ENCODE measurements around the gene IPP. TPM values are rescaled to one million over a fixed set of nuclear protein-coding genes. Genes with fewer than 3 reads are reported as not detected.

IPP gene
- total RNA-seq, 1 donor, result 11.7 TPM

DNA sequence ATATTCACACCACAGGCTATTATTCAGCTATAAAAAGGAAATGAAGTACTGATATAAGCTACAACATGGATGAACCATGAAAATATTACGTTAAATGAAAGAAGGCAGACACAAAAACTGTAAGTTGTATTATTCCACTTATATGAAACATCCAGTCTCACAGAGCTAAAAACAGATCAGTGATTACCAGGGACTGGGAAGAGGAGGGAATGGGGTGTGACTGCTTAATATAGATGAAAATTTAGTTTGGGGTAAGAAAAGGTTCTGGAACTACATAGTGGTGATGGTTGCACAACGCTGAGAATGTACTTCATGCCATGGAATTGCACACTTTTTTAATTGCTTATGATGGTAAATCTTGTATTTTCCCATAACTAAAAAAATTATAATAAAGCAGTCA, 83.6 kb downstream of the IPP start:
- DNase-seq (ENCODE audit: low read depth), result no peak
- no peak overlapping the region for H3K4me3 ChIP-seq (ENCODE audit: low read depth, low read length)
- TF ChIP-seq, protein P1, sequence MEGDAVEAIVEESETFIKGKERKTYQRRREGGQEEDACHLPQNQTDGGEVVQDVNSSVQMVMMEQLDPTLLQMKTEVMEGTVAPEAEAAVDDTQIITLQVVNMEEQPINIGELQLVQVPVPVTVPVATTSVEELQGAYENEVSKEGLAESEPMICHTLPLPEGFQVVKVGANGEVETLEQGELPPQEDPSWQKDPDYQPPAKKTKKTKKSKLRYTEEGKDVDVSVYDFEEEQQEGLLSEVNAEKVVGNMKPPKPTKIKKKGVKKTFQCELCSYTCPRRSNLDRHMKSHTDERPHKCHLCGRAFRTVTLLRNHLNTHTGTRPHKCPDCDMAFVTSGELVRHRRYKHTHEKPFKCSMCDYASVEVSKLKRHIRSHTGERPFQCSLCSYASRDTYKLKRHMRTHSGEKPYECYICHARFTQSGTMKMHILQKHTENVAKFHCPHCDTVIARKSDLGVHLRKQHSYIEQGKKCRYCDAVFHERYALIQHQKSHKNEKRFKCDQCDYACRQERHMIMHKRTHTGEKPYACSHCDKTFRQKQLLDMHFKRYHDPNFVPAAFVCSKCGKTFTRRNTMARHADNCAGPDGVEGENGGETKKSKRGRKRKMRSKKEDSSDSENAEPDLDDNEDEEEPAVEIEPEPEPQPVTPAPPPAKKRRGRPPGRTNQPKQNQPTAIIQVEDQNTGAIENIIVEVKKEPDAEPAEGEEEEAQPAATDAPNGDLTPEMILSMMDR (IDR thresholded peaks at IDR 0.05; ENCODE audit: insufficient read depth, low read length), result no peak

DNA sequence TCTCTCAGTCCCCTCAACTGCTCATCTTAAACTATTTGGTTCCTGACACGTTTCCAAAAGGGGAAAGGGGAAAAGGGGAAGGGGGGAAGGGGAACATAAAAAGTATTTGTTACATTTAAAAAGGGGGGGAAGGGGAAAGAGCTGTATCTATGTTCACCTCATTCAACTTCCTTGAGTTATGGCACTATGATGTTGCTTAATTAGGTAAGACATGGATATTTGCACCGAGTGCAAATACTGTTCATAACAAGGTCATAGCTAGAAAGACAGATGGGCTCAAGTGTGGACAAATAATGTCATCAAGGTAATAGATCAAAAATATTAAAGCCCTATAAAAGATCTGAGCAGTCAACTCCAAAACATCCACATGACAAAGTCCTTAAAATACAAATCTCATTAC, 90.1 kb downstream of the IPP start:
- no peak overlapping the region for H3K4me3 ChIP-seq (ENCODE audit: low read depth, low read length)
- DNase-seq (ENCODE audit: low read depth), result no peak
- TF ChIP-seq, protein P1 (IDR thresholded peaks at IDR 0.05; ENCODE audit: insufficient read depth, low read length), result no peak

DNA sequence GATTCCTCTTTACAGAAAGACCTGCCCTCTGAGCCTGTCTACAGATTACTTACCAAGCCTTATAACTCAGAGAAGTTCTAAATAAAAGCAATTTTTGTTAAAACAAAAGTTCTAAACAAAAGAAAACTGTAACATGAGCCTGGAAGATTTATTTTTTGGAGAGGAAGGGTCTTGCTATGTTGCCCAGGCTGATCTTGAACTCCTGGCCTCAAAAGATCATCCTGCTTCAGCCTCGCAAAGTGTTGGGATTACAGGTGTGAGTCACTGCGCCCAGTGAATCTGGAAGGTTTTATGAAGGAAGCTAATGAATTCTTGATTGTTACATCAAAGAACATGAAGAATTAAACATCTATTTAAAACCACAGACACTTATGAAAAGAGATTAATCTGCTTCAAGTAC, 91.2 kb downstream of the IPP start:
- no peak overlapping the region for H3K4me3 ChIP-seq (ENCODE audit: low read depth, low read length)
- no peak for DNase-seq (ENCODE audit: low read depth)
- TF ChIP-seq, protein P1 (IDR thresholded peaks at IDR 0.05; ENCODE audit: insufficient read depth, low read length), result no peak

DNA sequence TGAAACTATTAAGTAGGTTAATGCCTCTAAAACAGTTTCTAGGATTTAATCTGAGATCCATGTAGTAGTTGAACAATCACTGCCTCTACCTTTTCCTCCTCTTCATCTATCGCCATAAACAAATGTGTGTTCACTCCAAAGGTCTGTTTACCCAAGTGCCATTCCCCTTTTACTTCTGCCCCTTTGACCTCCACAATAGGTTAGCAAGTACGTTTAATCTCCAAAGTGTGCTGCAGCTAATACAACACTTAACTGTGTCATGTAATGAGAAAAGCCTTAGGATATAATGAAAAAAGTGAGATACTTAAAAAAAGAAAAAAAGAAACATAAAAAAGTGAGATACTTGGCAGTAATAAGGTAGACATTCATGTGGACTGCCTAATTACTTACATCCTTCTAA, 92.3 kb downstream of the IPP start:
- H3K4me3 ChIP-seq (ENCODE audit: low read depth, low read length), result no peak overlapping the region
- TF ChIP-seq, protein P1 (IDR thresholded peaks at IDR 0.05; ENCODE audit: insufficient read depth, low read length), result no peak

DNA sequence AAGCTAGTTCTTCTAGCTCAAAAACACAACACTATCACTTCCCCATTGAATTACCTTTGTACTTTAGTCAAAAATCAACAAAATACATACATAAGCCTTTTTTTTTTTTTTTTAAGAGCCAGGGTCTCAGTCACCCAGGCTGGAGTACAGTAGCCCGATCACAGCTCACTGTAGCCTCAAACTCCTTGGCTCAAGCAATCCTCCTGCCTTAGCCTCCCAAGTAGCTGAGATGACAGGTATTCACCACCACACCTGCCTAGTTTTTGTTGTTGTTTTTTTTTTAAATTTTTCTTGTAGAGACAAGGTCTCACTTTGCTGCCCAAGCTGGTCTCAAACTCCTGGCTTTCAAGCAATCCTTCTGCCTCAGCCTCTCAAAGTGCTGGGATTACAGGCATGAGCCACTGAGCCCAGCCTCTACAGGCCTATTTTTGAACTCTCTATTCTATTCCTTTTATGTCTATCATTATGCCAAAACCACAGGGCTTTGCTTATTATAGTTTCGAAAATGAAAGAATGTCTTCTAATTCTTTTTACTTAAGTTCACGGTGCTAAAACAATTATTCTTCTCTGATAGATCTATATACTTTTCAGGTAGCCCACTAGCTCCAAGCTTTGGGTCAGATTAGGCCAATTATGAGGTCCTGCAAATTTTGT, 93.8 kb downstream of the IPP start:
- DNase-seq (ENCODE audit: low read depth), result no peak
- H3K4me3 ChIP-seq (ENCODE audit: low read depth, low read length), result no peak overlapping the region
- TF ChIP-seq, protein P1 (IDR thresholded peaks at IDR 0.05; ENCODE audit: insufficient read depth, low read length), result no peak

More for the DNA sequence above, 92.3 kb downstream of the IPP start:
- no peak for DNase-seq (ENCODE audit: low read depth)

DNA sequence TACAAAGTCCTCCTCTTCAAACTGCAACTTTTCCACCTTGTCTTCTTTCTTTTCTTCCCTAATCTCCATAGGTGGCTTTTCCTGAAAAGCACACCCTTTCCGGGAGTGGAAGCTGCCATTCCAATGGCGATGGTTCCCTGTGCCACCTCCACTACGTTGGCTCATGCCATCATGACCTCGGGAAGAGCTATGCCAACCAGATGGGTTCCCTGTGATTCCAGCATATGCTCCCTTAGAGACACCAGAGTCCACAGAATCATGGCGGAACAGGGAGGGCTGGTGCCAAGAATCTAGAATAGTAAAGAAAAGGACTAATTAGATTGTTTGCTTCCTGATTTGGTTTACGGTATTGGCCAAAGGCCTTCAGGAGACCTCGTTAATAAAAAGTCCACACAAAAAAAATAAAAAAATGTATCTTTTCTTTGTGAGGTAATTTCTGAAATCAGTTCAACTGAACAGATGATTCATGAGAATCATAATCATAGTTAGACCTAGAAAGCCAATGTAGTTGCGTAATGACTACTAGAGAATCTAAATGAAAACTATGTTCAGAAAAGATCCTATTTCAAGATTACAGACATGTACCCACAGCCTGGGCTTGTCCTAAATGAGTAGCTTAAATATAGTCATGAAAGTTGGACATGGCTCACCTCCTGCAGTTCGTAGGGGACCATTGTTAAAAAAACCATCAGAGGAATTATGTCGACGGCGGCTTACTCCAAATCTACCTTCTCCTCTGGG, 95.7 kb downstream of the IPP start:
- peak; percentile 55 for DNase-seq (ENCODE audit: low read depth)
- TF ChIP-seq, protein P1 (IDR thresholded peaks at IDR 0.05; ENCODE audit: insufficient read depth, low read length), result no peak
- H3K4me3 ChIP-seq (ENCODE audit: low read depth, low read length), result no peak overlapping the region

Other genes starting within 250 kb of the IPP start
- 272 and 467 TPM in 2 replicates for gene PRDX1, start 228.8 kb downstream of the IPP start, total RNA-seq (ENCODE audit: low replicate concordance)
- gene AKR1A1, start 199.8 kb downstream of the IPP start, total RNA-seq (ENCODE audit: low replicate concordance), result 128 and 174 TPM in 2 replicates
- gene NASP, start 166.6 kb downstream of the IPP start, total RNA-seq (ENCODE audit: low replicate concordance), result 57.1 and 118 TPM in 2 replicates
- gene CCDC17, start 126.6 kb downstream of the IPP start, total RNA-seq (ENCODE audit: low replicate concordance), result 0.72 and 4.0 TPM in 2 replicates
- gene GPBP1L1, start 64.1 kb downstream of the IPP start, total RNA-seq (ENCODE audit: low replicate concordance), result 119 and 143 TPM in 2 replicates
- gene TMEM69, start 62.5 kb downstream of the IPP start, total RNA-seq (ENCODE audit: low replicate concordance), result 6.3 and 24.4 TPM in 2 replicates
- gene MAST2, start 53.0 kb upstream of the IPP start, total RNA-seq (ENCODE audit: low replicate concordance), result 18.6 and 28.3 TPM in 2 replicates

Data from fibroblast of the aortic adventitia (primary cell).